ENCODE data around the gene RFNG. TPM values are rescaled to one million over a fixed set of nuclear protein-coding genes. Genes with fewer than 3 reads are reported as not detected.

Gene RFNG
- total and polyA plus RNA-seq, 7 experiments from 2014 or later, result 4.2 to 45.5 (median 28.1) TPM

DNA sequence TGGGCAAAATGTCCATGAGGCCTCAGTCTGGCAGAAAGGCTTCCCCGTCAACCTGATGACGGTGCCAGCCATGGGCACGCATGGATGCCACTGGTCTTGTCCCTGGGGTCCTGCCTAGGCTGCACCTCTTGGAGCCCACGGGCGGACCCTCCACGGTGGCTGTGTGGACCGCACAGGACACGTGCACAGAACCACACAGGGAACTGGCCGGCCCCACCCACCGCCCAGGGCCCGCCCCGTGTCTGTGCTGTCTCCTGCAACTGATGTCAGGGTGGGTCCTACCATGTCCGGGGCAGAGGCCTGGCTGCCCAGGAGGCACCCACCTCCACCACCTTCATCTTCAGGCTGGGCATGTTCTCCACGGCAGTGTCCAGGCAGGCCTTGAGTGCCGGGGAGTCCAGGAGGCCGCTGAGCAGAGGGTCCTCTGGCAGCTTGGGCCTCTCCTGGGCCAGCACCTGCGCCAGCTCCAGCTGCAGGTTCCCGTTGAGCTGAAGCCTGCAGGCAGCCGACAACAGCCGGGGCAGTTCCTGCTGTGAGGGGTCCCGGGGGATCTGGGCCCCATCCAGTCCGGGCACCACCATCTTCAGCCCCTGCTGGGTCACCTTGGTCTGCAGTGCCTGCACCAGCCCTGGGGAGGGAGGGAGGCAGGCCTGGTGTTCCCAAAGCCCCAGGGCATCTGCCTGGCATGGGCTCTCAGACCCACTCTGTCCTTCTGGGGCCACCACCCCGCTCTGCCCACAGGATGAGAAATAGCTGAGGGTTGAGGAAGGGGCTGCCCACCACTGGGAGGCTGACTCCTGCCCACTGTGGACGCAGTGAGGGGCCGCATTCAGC is 34.5 kb upstream of the RFNG start:
- ATAC-seq, result no peak
- Histone ChIP-seq H3K27me3 (ENCODE audit: control insufficient read depth in 2 of 2, insufficient read depth in 2 of 2, low read length in 2 of 2) (no peaks in the 10 kb centered on the region), H3K9me3 (ENCODE audit: control insufficient read depth in 2 of 3, low read length in 3 of 3) (no peaks in the 10 kb centered on the region), H3K36me3 (ENCODE audit: control insufficient read depth in 2 of 3, insufficient read depth in 3 of 3, low read length in 3 of 3) (peaks cover 0 to 99% (median 8%) of the 10 kb centered on the region in 3 experiments), H3K27ac (ENCODE audit: low read depth, low read length) (no peak overlapping the region), H3K4me1 (ENCODE audit: control insufficient read depth in 2 of 2, insufficient read depth in 2 of 2, low read length in 2 of 2) (no peaks in the 10 kb centered on the region), H3K4me3 (ENCODE audit: low read length) (no peak overlapping the region)
- Mint-ChIP-seq H3K36me3 (peaks cover 0 to 9% (median 0%) of the 10 kb centered on the region in 5 donors), H3K4me3 (no peak overlapping the region), H3K27ac (no peak overlapping the region), H3K9me3 (no peaks in the 10 kb centered on the region), H3K4me1 (no peaks in the 10 kb centered on the region), H3K27me3 (no peaks in the 10 kb centered on the region)
- no peak for DNase-seq
- ChIA-PET CTCF (no interaction called here), POLR2A (no interaction called here)
- intact Hi-C loops (cut with micrococcal nuclease), result no loop called here

DNA sequence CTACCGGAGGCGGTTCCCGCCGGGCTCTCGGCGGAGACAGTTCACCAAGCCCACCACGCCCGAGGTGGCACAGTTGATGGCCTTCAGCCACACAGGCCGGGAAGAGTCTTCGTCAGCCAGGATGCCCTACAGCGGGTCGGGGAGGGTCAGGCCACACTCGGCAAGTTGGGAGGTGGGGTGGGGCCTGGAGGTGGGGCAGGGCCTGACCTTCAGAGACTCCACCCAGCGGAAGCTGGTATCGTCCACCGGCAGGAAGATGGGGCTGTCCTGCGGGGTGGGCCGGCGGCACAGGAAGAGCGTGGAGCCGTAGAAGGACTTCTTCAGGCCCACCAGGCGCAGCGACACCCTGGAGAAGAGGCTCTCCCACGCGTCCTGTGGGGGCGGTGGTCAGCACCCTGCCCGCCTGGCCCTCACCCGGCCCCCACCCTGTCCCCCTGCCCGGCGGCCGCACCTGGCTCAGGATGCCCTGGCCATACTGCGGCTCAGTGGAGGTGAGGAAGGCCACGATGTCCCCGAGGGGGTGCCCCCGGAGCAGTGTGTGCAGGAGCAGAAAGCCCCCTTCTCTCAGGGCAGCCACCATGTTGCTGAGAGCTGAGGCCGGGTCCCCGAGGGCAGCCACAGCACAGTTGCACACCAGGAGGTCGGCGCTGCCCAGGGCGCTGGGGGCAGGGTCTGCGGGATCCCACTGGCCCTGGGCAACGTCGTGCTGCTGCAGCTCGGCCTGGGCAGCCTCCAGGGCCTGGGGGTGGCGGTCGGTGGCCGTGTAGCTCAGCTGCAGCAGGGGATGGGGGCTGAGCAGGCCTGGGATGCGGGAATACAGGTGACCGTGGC is 33.6 kb upstream of the RFNG start:
- Mint-ChIP-seq H3K9me3 (no peaks in the 10 kb centered on the region), H3K27me3 (no peaks in the 10 kb centered on the region), H3K4me1 (no peaks in the 10 kb centered on the region), H3K27ac (no peak overlapping the region), H3K36me3 (peaks cover 0 to 9% (median 0%) of the 10 kb centered on the region in 5 donors), H3K4me3 (no peak overlapping the region)
- no peak for ATAC-seq
- Histone ChIP-seq H3K9me3 (ENCODE audit: control insufficient read depth in 2 of 3, low read length in 3 of 3) (no peaks in the 10 kb centered on the region), H3K36me3 (ENCODE audit: control insufficient read depth in 2 of 3, insufficient read depth in 3 of 3, low read length in 3 of 3) (peaks cover 0 to 99% (median 8%) of the 10 kb centered on the region in 3 experiments), H3K27me3 (ENCODE audit: control insufficient read depth in 2 of 2, insufficient read depth in 2 of 2, low read length in 2 of 2) (no peaks in the 10 kb centered on the region), H3K4me3 (ENCODE audit: low read length) (no peak overlapping the region), H3K4me1 (ENCODE audit: control insufficient read depth in 2 of 2, insufficient read depth in 2 of 2, low read length in 2 of 2) (no peaks in the 10 kb centered on the region), H3K27ac (ENCODE audit: low read depth, low read length) (no peak overlapping the region)
- intact Hi-C loops (cut with micrococcal nuclease), result no loop called here
- peak in 1 of 9 donors; percentile 9 for DNase-seq
- ChIA-PET CTCF (no interaction called here), POLR2A (interaction anchor here (0.5 kb wide), 1 partner anchor 81 kb away, joined by 7 read pairs; no protein-coding TSS in a partner anchor)

DNA sequence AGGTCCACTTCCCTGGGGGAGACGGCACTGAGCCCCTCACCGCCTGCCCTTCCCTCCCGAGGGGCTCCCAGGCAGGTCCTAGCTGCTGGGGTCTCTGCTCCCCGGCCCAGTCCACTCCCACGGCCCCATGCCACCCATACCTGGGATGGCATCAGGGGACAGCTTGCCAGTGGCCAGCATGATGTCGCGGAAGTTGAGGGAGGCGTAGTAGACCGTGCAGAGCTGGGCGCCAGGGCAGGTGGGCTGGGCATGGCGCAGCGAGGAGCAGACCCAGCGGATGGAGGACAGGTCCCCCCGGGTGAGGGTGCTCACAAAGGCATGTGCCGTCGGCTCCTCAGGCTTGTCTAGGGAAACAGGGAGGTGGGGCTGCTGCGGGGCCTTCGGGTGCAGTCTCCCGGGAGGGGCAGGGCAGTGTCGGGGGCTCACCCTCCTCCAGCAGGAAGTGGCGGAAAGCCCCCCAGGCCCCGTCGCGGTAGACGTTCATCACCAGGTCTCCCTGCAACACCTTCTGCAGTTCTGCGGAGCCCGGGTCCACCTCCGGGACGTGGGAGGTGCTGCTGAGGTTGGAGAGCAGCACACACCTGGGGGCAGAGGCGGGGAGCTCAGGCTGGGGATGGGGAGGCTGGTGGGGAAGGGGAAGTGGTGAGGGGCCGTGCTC is 32.9 kb upstream of the RFNG start:
- Mint-ChIP-seq H3K9me3 (no peaks in the 10 kb centered on the region), H3K36me3 (peaks cover 0 to 13% (median 0%) of the 10 kb centered on the region in 5 donors), H3K4me3 (no peak overlapping the region), H3K27ac (no peak overlapping the region), H3K4me1 (no peaks in the 10 kb centered on the region), H3K27me3 (no peaks in the 10 kb centered on the region)
- no peaks in the 10 kb centered on the region for H3K27me3 ChIP-seq (ENCODE audit: control insufficient read depth in 2 of 2, insufficient read depth in 2 of 2, low read length in 2 of 2)
- CTCF ChIA-PET, result no interaction called here
- H3K4me1 ChIP-seq (ENCODE audit: control insufficient read depth in 2 of 2, insufficient read depth in 2 of 2, low read length in 2 of 2), result no peaks in the 10 kb centered on the region
- intact Hi-C loops (cut with micrococcal nuclease), result no loop called here
- H3K4me3 ChIP-seq (ENCODE audit: low read length), result no peak overlapping the region
- ATAC-seq (no peak), DNase-seq (peak in 1 of 9 donors; percentile 16)
- H3K9me3 ChIP-seq (ENCODE audit: control insufficient read depth in 2 of 3, low read length in 3 of 3), result no peaks in the 10 kb centered on the region
- H3K36me3 ChIP-seq (ENCODE audit: control insufficient read depth in 2 of 3, insufficient read depth in 3 of 3, low read length in 3 of 3), result peaks cover 0 to 99% (median 8%) of the 10 kb centered on the region in 3 experiments
- POLR2A ChIA-PET, result interaction anchor here (0.5 kb wide), 1 partner anchor 82 kb away, joined by 7 read pairs; no protein-coding TSS in a partner anchor
- H3K27ac ChIP-seq (ENCODE audit: low read depth, low read length), result no peak overlapping the region

DNA sequence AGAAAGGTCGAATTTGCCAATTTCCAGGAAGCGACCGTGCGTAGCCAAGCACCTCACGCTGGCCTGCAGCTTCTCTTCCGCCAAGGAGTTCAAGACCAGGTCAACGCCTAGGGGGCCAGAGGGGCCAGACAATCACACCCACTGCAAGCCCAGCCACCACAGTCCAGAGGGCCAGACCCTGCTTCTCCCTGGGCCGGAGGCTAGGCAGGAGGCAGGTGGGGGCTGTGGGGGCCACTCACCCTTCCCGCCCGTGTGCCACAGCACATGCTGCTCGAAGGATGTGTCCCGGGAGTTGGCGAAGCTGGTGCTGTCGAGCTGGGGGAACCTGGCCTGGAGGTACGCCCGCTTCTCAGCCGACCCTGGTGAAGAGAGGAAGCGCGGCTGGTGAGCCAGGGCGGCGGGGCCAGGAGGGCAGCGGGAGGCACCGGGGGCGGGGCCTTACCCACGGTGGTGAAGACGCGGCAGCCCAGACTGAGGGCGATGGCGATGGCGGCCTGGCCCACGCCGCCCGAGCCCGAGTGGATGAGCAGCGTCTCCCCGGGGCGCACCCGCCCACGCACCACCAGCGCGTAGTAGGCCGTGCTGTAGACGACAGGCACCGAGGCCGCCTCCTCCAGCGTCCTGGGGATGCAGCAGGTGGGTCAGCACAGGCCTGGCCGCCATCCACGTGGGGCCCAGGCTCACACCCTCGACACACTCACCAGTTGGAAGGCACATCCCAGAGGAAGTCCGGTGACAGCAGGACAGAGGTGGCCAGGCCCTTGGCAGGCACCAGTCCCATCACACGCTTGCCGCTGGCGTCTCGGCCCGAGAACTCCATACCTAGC is 32.1 kb upstream of the RFNG start:
- ATAC-seq (no peak), DNase-seq (no peak)
- H3K36me3 Mint-ChIP-seq, result peaks cover 0 to 17% (median 0%) of the 10 kb centered on the region in 5 donors
- no peaks in the 10 kb centered on the region for H3K9me3 ChIP-seq (ENCODE audit: control insufficient read depth in 2 of 3, low read length in 3 of 3)
- H3K27me3 ChIP-seq (ENCODE audit: control insufficient read depth in 2 of 2, insufficient read depth in 2 of 2, low read length in 2 of 2), result no peaks in the 10 kb centered on the region
- no peaks in the 10 kb centered on the region for H3K9me3 Mint-ChIP-seq
- no peak overlapping the region for H3K4me3 ChIP-seq (ENCODE audit: low read length)
- H3K27me3 Mint-ChIP-seq, result no peaks in the 10 kb centered on the region
- CTCF ChIA-PET, result no interaction called here
- peaks cover 0 to 97% (median 5%) of the 10 kb centered on the region in 3 experiments for H3K36me3 ChIP-seq (ENCODE audit: control insufficient read depth in 2 of 3, insufficient read depth in 3 of 3, low read length in 3 of 3)
- POLR2A ChIA-PET, result no interaction called here
- H3K4me3 Mint-ChIP-seq, result no peak overlapping the region
- H3K4me1 Mint-ChIP-seq, result no peaks in the 10 kb centered on the region
- intact Hi-C loops (cut with micrococcal nuclease), result no loop called here
- peak overlapping the region in 1 of 9 donors; percentile 14 for H3K27ac Mint-ChIP-seq
- H3K4me1 ChIP-seq (ENCODE audit: control insufficient read depth in 2 of 2, insufficient read depth in 2 of 2, low read length in 2 of 2), result no peaks in the 10 kb centered on the region
- H3K27ac ChIP-seq (ENCODE audit: low read depth, low read length), result no peak overlapping the region

DNA sequence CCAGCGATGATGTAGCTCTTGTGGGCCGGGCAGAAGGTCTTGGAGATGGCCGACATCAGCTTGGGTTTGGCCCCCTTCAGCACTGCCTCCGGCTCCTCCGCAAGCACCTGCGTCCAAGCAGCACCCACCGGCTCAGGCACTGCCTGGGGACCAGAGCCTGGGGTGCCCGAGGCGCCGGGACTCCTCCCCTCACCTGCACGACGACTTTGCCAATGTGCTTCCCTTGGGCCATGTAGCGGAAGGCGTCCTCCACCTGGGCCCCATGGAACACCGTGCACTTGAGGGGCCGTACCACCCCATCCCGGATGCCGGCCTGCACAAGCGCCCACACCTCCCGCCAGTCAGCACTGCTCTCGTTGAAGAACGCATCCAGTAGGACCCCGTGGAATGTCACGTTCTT is 31.4 kb upstream of the RFNG start:
- H3K36me3 ChIP-seq (ENCODE audit: control insufficient read depth in 2 of 3, insufficient read depth in 3 of 3, low read length in 3 of 3), result peaks cover 0 to 95% (median 4%) of the 10 kb centered on the region in 3 experiments
- ChIA-PET CTCF (no interaction called here), POLR2A (no interaction called here)
- no peaks in the 10 kb centered on the region for H3K27me3 ChIP-seq (ENCODE audit: control insufficient read depth in 2 of 2, insufficient read depth in 2 of 2, low read length in 2 of 2)
- Mint-ChIP-seq H3K36me3 (peaks cover 0 to 14% (median 0%) of the 10 kb centered on the region in 5 donors), H3K9me3 (no peaks in the 10 kb centered on the region), H3K4me3 (no peak overlapping the region), H3K27me3 (no peaks in the 10 kb centered on the region), H3K27ac (no peak overlapping the region), H3K4me1 (no peaks in the 10 kb centered on the region)
- H3K9me3 ChIP-seq (ENCODE audit: control insufficient read depth in 2 of 3, low read length in 3 of 3), result no peaks in the 10 kb centered on the region
- no peak overlapping the region for H3K27ac ChIP-seq (ENCODE audit: low read depth, low read length)
- no peak overlapping the region for H3K4me3 ChIP-seq (ENCODE audit: low read length)
- H3K4me1 ChIP-seq (ENCODE audit: control insufficient read depth in 2 of 2, insufficient read depth in 2 of 2, low read length in 2 of 2), result no peaks in the 10 kb centered on the region
- ATAC-seq, result no peak
- no peak for DNase-seq
- intact Hi-C loops (cut with micrococcal nuclease), result no loop called here

GRCh38 chr17:82082456-82082855 is 30.8 kb upstream of the RFNG start:
- H3K27me3 Mint-ChIP-seq, result no peaks in the 10 kb centered on the region
- no peaks in the 10 kb centered on the region for H3K4me1 Mint-ChIP-seq
- POLR2A ChIA-PET, result no interaction called here
- no peaks in the 10 kb centered on the region for H3K9me3 ChIP-seq (ENCODE audit: control insufficient read depth in 2 of 3, low read length in 3 of 3)
- peaks cover 0 to 91% (median 4%) of the 10 kb centered on the region in 3 experiments for H3K36me3 ChIP-seq (ENCODE audit: control insufficient read depth in 2 of 3, insufficient read depth in 3 of 3, low read length in 3 of 3)
- DNase-seq (no peak), ATAC-seq (no peak)
- no peaks in the 10 kb centered on the region for H3K9me3 Mint-ChIP-seq
- H3K27ac ChIP-seq (ENCODE audit: low read depth, low read length), result no peak overlapping the region
- H3K27me3 ChIP-seq (ENCODE audit: control insufficient read depth in 2 of 2, insufficient read depth in 2 of 2, low read length in 2 of 2), result no peaks in the 10 kb centered on the region
- H3K36me3 Mint-ChIP-seq, result peaks cover 0 to 14% (median 0%) of the 10 kb centered on the region in 5 donors
- no peak overlapping the region for H3K27ac Mint-ChIP-seq
- no peak overlapping the region for H3K4me3 Mint-ChIP-seq
- CTCF ChIA-PET, result no interaction called here
- H3K4me3 ChIP-seq (ENCODE audit: low read length), result no peak overlapping the region
- intact Hi-C loops (cut with micrococcal nuclease), result no loop called here
- H3K4me1 ChIP-seq (ENCODE audit: control insufficient read depth in 2 of 2, insufficient read depth in 2 of 2, low read length in 2 of 2), result no peaks in the 10 kb centered on the region
